Breast epithelium (tissue), 3 donors: ENCODE data around the gene LNX1.

ENCODE experiments used
- POLR2A ChIP-seq: fragments of 450-650 bp; IDR thresholded peaks from one replicate; pipeline ENCODE4 v1.6.1; 2016; ENCODE audit warnings: antibody characterized with exemption, mild to moderate bottlenecking, moderate library complexity
- TF ChIP-seq, protein P1 (sequence below), 3 donors: fragments of 450-650 bp; IDR thresholded peaks; one replicate each; pipeline ENCODE4 v1.5.1; 2016 to 2017; ENCODE audit warnings: antibody characterized with exemption in 3 of 3, mild to moderate bottlenecking in 3 of 3, moderate library complexity in 3 of 3

DNA sequence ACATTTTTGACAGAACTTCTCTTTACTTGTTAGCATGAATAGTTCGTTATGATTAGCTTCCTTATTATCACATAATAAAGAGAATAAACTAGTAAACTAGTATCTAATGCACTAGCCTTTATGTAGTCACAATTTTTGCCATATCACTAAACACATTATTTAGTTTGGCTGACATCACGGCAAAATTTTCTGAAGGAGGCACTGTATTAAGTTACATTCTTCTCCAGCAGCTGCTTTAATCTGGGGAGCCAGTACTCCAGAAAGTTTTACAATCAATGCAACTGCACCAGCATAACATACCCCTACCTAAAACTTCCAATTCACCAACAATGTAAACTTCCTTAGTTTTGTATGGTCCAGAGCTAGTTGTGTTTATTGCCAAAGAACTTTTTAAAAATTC, 126.0 kb downstream of the LNX1 start:
- TF ChIP-seq POLR2A: no peak
- TF ChIP-seq, protein P1, sequence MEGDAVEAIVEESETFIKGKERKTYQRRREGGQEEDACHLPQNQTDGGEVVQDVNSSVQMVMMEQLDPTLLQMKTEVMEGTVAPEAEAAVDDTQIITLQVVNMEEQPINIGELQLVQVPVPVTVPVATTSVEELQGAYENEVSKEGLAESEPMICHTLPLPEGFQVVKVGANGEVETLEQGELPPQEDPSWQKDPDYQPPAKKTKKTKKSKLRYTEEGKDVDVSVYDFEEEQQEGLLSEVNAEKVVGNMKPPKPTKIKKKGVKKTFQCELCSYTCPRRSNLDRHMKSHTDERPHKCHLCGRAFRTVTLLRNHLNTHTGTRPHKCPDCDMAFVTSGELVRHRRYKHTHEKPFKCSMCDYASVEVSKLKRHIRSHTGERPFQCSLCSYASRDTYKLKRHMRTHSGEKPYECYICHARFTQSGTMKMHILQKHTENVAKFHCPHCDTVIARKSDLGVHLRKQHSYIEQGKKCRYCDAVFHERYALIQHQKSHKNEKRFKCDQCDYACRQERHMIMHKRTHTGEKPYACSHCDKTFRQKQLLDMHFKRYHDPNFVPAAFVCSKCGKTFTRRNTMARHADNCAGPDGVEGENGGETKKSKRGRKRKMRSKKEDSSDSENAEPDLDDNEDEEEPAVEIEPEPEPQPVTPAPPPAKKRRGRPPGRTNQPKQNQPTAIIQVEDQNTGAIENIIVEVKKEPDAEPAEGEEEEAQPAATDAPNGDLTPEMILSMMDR (IDR thresholded peaks at IDR 0.05): no peak
